ENCODE measurements around the gene SLC22A14. TPM values are rescaled to one million over a fixed set of nuclear protein-coding genes. Genes with fewer than 3 reads are reported as not detected.
"Not testable (repeated sequence)": the region's sequence is repeated elsewhere in the genome, so short reads cannot be mapped to it uniquely, and the experiment has no call there.

Gene SLC22A14
- total RNA-seq, 1 donor from 2014 or later: 0.24 TPM

GRCh38 chr3:38314112-38314763 is 32.1 kb downstream of the SLC22A14 start:
- ATAC-seq: no peak

- ATAC-seq: no peak
These were observed 32.8 kb downstream of the SLC22A14 start for GRCh38 chr3:38314764-38315487.

- ATAC-seq: no peak
These were observed 33.6 kb downstream of the SLC22A14 start for GRCh38 chr3:38315488-38316230.

GRCh38 chr3:38316356-38317191 is 34.5 kb downstream of the SLC22A14 start:
- no peak for ATAC-seq

GRCh38 chr3:38317192-38317759 is 35.2 kb downstream of the SLC22A14 start:
- ATAC-seq: no peak

- ATAC-seq: no peak
These were observed 36.9 kb downstream of the SLC22A14 start for GRCh38 chr3:38318766-38319671.

- not testable (repeated sequence) for ATAC-seq
These were observed 38.5 kb downstream of the SLC22A14 start for GRCh38 chr3:38320638-38321037.

GRCh38 chr3:38323060-38323459 is 41.0 kb downstream of the SLC22A14 start:
- no peak for ATAC-seq

GRCh38 chr3:38325256-38325655 is 43.2 kb downstream of the SLC22A14 start:
- no peak for ATAC-seq

- ATAC-seq: no peak
These were observed 45.4 kb downstream of the SLC22A14 start for GRCh38 chr3:38327335-38328009.

- ATAC-seq: no peak
These were observed 49.3 kb downstream of the SLC22A14 start for GRCh38 chr3:38331257-38332022.

- ATAC-seq: no peak
These were observed 50.1 kb downstream of the SLC22A14 start for GRCh38 chr3:38332201-38332600.

GRCh38 chr3:38334142-38335055 is 52.3 kb downstream of the SLC22A14 start:
- ATAC-seq: no peak

GRCh38 chr3:38335263-38335662 is 53.2 kb downstream of the SLC22A14 start:
- no peak for ATAC-seq

GRCh38 chr3:38337703-38338102 is 55.6 kb downstream of the SLC22A14 start:
- ATAC-seq: no peak

GRCh38 chr3:38343797-38344594 is 61.9 kb downstream of the SLC22A14 start:
- no peak for ATAC-seq

- ATAC-seq: no peak
These were observed 63.9 kb downstream of the SLC22A14 start for GRCh38 chr3:38345879-38346586.
